WTC11 (cell line): Measurements from ENCODE around the gene CACNG7. TPM values are rescaled to one million over a fixed set of nuclear protein-coding genes. Genes with fewer than 3 reads are reported as not detected.

ENCODE experiments used
- ATAC-seq: fragments of 200-7000 bp; cut with Tn5 transposase; 2 replicates; pipeline ENCODE4 v1.10.0; 2021; ENCODE audit warnings: mild to moderate bottlenecking, moderate library complexity
- CTCF ChIA-PET: fragments of 300-600 bp; sonication (Branson Sonifier 250); formaldehyde crosslinking; loops from one replicate; lab custom pipeline; 2021; ENCODE audit warnings: antibody characterized with exemption; lab: Charles Lee
- POLR2A ChIA-PET: fragments of 350-600 bp; sonication (Branson Sonifier 250); formaldehyde crosslinking; loops from one replicate; lab custom pipeline; 2021; ENCODE audit warnings: antibody characterized with exemption; lab: Charles Lee
- DNase-seq: peaks from one replicate; pipeline ENCODE4 v3.0.0; 2021; ENCODE audit warnings: low spot score
- H3K27ac Mint-ChIP-seq: 2 replicates; pipeline ENCODE4 v1.8.0; 2021; ENCODE audit warnings: mixed read lengths
- H3K27me3 Mint-ChIP-seq: 2 replicates; pipeline ENCODE4 v1.8.0; 2021; ENCODE audit warnings: low read depth, mild to moderate bottlenecking, moderate library complexity, mixed read lengths
- H3K36me3 Mint-ChIP-seq: 2 replicates; pipeline ENCODE4 v1.8.0; 2021; ENCODE audit warnings: mixed read lengths
- H3K4me1 Mint-ChIP-seq: 2 replicates; pipeline ENCODE4 v1.8.0; 2022; ENCODE audit warnings: mixed read lengths
- H3K4me3 Mint-ChIP-seq: 2 replicates; pipeline ENCODE4 v1.8.0; 2021; ENCODE audit warnings: mild to moderate bottlenecking, moderate library complexity, mixed read lengths
- H3K9me3 Mint-ChIP-seq: 2 replicates; pipeline ENCODE4 v1.8.0; 2021; ENCODE audit warnings: mixed read lengths
- ATF2 ChIP-seq: sonication (generic); formaldehyde crosslinking; IDR thresholded peaks from 2 replicates; pipeline ENCODE4 v1.8.1; 2022; ENCODE audit warnings: low read depth, missing genetic modification reagents, borderline replicate concordance
- CBFB ChIP-seq: sonication (generic); formaldehyde crosslinking; IDR thresholded peaks from 2 replicates; pipeline ENCODE4 v1.8.1; 2022; ENCODE audit warnings: mild to moderate bottlenecking, low read depth, missing genetic modification reagents
- CREM ChIP-seq: sonication (generic); formaldehyde crosslinking; IDR thresholded peaks from 2 replicates; pipeline ENCODE4 v1.8.1; 2022; ENCODE audit warnings: mild to moderate bottlenecking, missing genetic modification reagents, moderate library complexity
- FOXP4 ChIP-seq: sonication (generic); formaldehyde crosslinking; IDR thresholded peaks from 2 replicates; pipeline ENCODE4 v1.8.0; 2022; ENCODE audit warnings: mild to moderate bottlenecking, missing genetic modification reagents
- GABPB1 ChIP-seq: sonication (generic); formaldehyde crosslinking; IDR thresholded peaks from 2 replicates; pipeline ENCODE4 v1.8.1; 2023; ENCODE audit warnings: mild to moderate bottlenecking, missing genetic modification reagents
- HMGA2 ChIP-seq: fragments of 250-450 bp; sonication (Bioruptor Pico); IDR thresholded peaks from 2 replicates; pipeline ENCODE4 v1.4.0; 2021; ENCODE audit warnings: mild to moderate bottlenecking, moderate library complexity
- JUN ChIP-seq: sonication (generic); formaldehyde crosslinking; IDR thresholded peaks from 2 replicates; pipeline ENCODE4 v1.8.0; 2023; ENCODE audit warnings: mild to moderate bottlenecking, missing genetic modification reagents
- MAX ChIP-seq: sonication (generic); formaldehyde crosslinking; IDR thresholded peaks from 2 replicates; pipeline ENCODE4 v1.8.0; 2022; ENCODE audit warnings: mild to moderate bottlenecking, missing genetic modification reagents
- NFATC4 ChIP-seq: fragments of 250-450 bp; sonication (Bioruptor Pico); IDR thresholded peaks from 2 replicates; pipeline ENCODE4 v1.9.0; 2021; ENCODE audit warnings: mild to moderate bottlenecking
- PRRX2 ChIP-seq: fragments of 250-450 bp; sonication (Bioruptor Pico); IDR thresholded peaks from 2 replicates; pipeline ENCODE4 v1.8.0; 2021; ENCODE audit warnings: mild to moderate bottlenecking
- RORB ChIP-seq: fragments of 250-450 bp; sonication (Bioruptor Pico); IDR thresholded peaks from 2 replicates; pipeline ENCODE4 v1.9.0; 2021; ENCODE audit warnings: mild to moderate bottlenecking
- SMAD4 ChIP-seq: sonication (generic); formaldehyde crosslinking; IDR thresholded peaks from 2 replicates; pipeline ENCODE4 v1.8.0; 2022; ENCODE audit warnings: mild to moderate bottlenecking, missing genetic modification reagents
- SP1 ChIP-seq: sonication (generic); formaldehyde crosslinking; conservative IDR thresholded peaks from 2 replicates; pipeline ENCODE4 v1.8.1; 2022; ENCODE audit warnings: missing genetic modification reagents
- ZBTB43 ChIP-seq: sonication (generic); formaldehyde crosslinking; IDR thresholded peaks from 2 replicates; pipeline ENCODE4 v1.8.1; 2023; ENCODE audit warnings: mild to moderate bottlenecking, missing genetic modification reagents
- ZMAT4 ChIP-seq: fragments of 250-450 bp; sonication (Bioruptor Pico); IDR thresholded peaks from 2 replicates; pipeline ENCODE4 v1.9.0; 2021; ENCODE audit warnings: mild to moderate bottlenecking
- ZNF138 ChIP-seq: sonication (generic); formaldehyde crosslinking; conservative IDR thresholded peaks from 2 replicates; pipeline ENCODE4 v1.8.1; 2022; ENCODE audit warnings: mild to moderate bottlenecking, moderate library complexity, missing genetic modification reagents
- ZNF317 ChIP-seq: sonication (generic); formaldehyde crosslinking; IDR thresholded peaks from 2 replicates; pipeline ENCODE4 v1.8.1; 2023; ENCODE audit warnings: low read depth, mild to moderate bottlenecking, moderate library complexity, missing genetic modification reagents, borderline replicate concordance
- ZNF396 ChIP-seq: fragments of 250-450 bp; sonication (Bioruptor Pico); IDR thresholded peaks from 2 replicates; pipeline ENCODE4 v1.8.0; 2021; ENCODE audit warnings: mild to moderate bottlenecking, moderate library complexity, borderline replicate concordance
- ZNF671 ChIP-seq: fragments of 250-450 bp; sonication (Bioruptor Pico); IDR thresholded peaks from 2 replicates; pipeline ENCODE4 v1.8.0; 2021; ENCODE audit warnings: mild to moderate bottlenecking
- total RNA-seq: library from RNA; stranded (reverse); gene quantifications from 3 replicates; pipeline ENCODE4 v1.2.3, GENCODE V29; 2021
- TF ChIP-seq, protein P1 (sequence below): sonication (generic); formaldehyde crosslinking; IDR thresholded peaks from 2 replicates; pipeline ENCODE4 v1.8.1; 2023; ENCODE audit warnings: mild to moderate bottlenecking, missing genetic modification reagents, moderate library complexity
- TF ChIP-seq, protein P2 (sequence below): fragments of 250-450 bp; sonication (Bioruptor Pico); IDR thresholded peaks from 2 replicates; pipeline ENCODE4 v1.9.0; 2021; ENCODE audit warnings: mild to moderate bottlenecking, borderline replicate concordance

The CACNG7 gene
- total RNA-seq, 1 experiment from 2014 or later: 33.3 TPM

DNA sequence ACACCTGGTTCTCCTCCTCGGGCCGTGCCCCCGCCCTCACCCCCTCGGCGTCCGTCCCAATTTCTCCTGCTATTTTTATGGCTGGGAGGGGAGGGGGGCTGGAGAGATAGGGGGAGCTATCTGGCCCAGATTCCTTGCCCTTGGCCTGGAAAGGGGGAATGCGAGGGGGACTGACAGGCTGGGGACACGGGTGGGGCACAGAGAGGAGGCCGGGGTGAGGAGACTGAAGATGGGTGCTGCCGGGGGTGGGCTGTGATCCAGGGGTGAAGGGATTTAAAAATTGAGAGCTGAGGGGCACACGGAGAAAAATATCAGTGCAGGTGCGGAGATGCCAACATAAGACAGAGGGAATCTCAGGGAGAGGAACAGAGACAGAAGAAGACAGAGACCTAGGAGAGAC, 24.8 kb upstream of the CACNG7 start:
- DNase-seq: no peak
- H3K4me1 Mint-ChIP-seq: peaks cover 15% of the 10 kb centered on the region
- peaks cover 5% of the 10 kb centered on the region; the same call in 1 of the 2 replicates for H3K36me3 Mint-ChIP-seq
- H3K27me3 Mint-ChIP-seq: peaks cover 14% of the 10 kb centered on the region
- H3K4me3 Mint-ChIP-seq: no peak overlapping the region; the same call in none of the 2 replicates
- POLR2A ChIA-PET: interaction anchor here (1.2 to 4.0 kb wide), 3 partner anchors 13 to 58 kb away, joined by 3 to 43 read pairs (median 9); partner anchors contain the start of gene MYADM
- CTCF ChIA-PET: interaction anchor here (0.5 to 4.1 kb wide), 6 partner anchors 17 to 140 kb away, joined by 3 to 37 read pairs (median 6); partner anchors contain the start of gene MYADM
- ATAC-seq: no peak
- TF ChIP-seq ZNF671 (CRISPR knock-in tag) (no peak), CBFB (CRISPR knock-in tag) (no peak), SMAD4 (CRISPR knock-in tag) (no peak), HMGA2 (CRISPR knock-in tag) (no peak), MAX (CRISPR knock-in tag) (no peak), ZNF396 (CRISPR knock-in tag) (no peak), FOXP4 (CRISPR knock-in tag) (no peak)
- TF ChIP-seq, protein P1, sequence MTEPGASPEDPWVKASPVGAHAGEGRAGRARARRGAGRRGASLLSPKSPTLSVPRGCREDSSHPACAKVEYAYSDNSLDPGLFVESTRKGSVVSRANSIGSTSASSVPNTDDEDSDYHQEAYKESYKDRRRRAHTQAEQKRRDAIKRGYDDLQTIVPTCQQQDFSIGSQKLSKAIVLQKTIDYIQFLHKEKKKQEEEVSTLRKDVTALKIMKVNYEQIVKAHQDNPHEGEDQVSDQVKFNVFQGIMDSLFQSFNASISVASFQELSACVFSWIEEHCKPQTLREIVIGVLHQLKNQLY (CRISPR knock-in tag): no peak
- H3K9me3 Mint-ChIP-seq: no peaks in the 10 kb centered on the region
- H3K27ac Mint-ChIP-seq: no peak overlapping the region

DNA sequence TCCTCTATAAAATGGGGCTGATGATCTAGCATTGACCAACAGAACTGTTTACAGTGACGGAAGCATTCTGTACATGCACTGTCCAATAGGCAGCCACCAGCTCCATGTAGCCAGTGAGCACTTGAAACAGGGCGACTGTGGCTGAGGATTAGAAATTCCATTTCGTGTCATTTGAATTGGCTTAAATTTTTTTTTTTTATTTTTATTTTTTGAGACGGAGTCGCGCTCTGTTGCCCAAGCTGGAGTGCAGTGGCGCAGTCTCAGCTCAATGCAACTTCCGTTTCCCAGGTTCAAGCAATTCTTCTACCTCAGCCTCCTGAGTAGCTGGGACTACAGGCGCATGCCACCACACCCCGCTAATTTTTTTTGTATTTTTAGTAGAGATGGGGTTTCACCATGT, 24.0 kb upstream of the CACNG7 start:
- Mint-ChIP-seq H3K27me3 (peaks cover 14% of the 10 kb centered on the region), H3K4me3 (no peak overlapping the region), H3K36me3 (peaks cover 5% of the 10 kb centered on the region; the same call in 1 of the 2 replicates), H3K27ac (no peak overlapping the region), H3K9me3 (no peaks in the 10 kb centered on the region), H3K4me1 (peaks cover 16% of the 10 kb centered on the region)
- no peak for ATAC-seq
- ChIA-PET CTCF (interaction anchor here (1.0 to 4.1 kb wide), 3 partner anchors 18 to 31 kb away, joined by 3 to 37 read pairs (median 4); partner anchors contain the start of gene MYADM), POLR2A (interaction anchor here (4.0 kb wide), 1 partner anchor 18 kb away, joined by 43 read pairs; the partner anchor contains the start of gene MYADM)
- no peak for DNase-seq
- TF ChIP-seq ZBTB43 (no peak), RORB (CRISPR knock-in tag) (no peak), ZMAT4 (CRISPR knock-in tag) (no peak), NFATC4 (CRISPR knock-in tag) (no peak), PRRX2 (CRISPR knock-in tag) (no peak), JUN (CRISPR knock-in tag) (no peak), ZNF138 (no peak), GABPB1 (no peak), ZNF317 (CRISPR knock-in tag) (no peak), CREM (CRISPR knock-in tag) (no peak), ATF2 (no peak), SP1 (CRISPR knock-in tag) (no peak)
- TF ChIP-seq, protein P1 (CRISPR knock-in tag): no peak
- TF ChIP-seq, protein P2, sequence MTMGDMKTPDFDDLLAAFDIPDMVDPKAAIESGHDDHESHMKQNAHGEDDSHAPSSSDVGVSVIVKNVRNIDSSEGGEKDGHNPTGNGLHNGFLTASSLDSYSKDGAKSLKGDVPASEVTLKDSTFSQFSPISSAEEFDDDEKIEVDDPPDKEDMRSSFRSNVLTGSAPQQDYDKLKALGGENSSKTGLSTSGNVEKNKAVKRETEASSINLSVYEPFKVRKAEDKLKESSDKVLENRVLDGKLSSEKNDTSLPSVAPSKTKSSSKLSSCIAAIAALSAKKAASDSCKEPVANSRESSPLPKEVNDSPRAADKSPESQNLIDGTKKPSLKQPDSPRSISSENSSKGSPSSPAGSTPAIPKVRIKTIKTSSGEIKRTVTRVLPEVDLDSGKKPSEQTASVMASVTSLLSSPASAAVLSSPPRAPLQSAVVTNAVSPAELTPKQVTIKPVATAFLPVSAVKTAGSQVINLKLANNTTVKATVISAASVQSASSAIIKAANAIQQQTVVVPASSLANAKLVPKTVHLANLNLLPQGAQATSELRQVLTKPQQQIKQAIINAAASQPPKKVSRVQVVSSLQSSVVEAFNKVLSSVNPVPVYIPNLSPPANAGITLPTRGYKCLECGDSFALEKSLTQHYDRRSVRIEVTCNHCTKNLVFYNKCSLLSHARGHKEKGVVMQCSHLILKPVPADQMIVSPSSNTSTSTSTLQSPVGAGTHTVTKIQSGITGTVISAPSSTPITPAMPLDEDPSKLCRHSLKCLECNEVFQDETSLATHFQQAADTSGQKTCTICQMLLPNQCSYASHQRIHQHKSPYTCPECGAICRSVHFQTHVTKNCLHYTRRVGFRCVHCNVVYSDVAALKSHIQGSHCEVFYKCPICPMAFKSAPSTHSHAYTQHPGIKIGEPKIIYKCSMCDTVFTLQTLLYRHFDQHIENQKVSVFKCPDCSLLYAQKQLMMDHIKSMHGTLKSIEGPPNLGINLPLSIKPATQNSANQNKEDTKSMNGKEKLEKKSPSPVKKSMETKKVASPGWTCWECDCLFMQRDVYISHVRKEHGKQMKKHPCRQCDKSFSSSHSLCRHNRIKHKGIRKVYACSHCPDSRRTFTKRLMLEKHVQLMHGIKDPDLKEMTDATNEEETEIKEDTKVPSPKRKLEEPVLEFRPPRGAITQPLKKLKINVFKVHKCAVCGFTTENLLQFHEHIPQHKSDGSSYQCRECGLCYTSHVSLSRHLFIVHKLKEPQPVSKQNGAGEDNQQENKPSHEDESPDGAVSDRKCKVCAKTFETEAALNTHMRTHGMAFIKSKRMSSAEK (CRISPR knock-in tag): no peak
